Measurements from ENCODE around the gene CD81.

GRCh38 chr11:2369896-2370295, 7.2 kb upstream of the CD81 start:
- TF ChIP-seq SMC3 (IDR thresholded peaks at IDR 0.05; ENCODE audit: borderline replicate concordance, low read length) (no peak), NFYB (IDR thresholded peaks at IDR 0.05; ENCODE audit: insufficient read depth, low read depth, low read length) (no peak), PBX3 (IDR thresholded peaks at IDR 0.05; ENCODE audit: insufficient replicate concordance, low read depth, low read length) (no peak), SIX5 (IDR thresholded peaks at IDR 0.05; ENCODE audit: low read depth, low read length, severe bottlenecking) (no peak)

Measured in GM12878 (cell line).